Liver (tissue), 9 donors: Measurements from ENCODE around the gene EPC2. TPM values are rescaled to one million over a fixed set of nuclear protein-coding genes. Genes with fewer than 3 reads are reported as not detected.
A peak's percentile ranks its signal among the peaks of the same experiment; 100 is the strongest.

Experiments
- DNase-seq: peaks from one replicate; pipeline ENCODE4 v3.0.0-alpha.2; 2017; ENCODE audit warnings: low spot score
- H3K27ac ChIP-seq, 2 donors: one replicate each; pipeline ENCODE4 v1.7.0; 2013; ENCODE audit warnings: inconsistent platforms in 2 of 2, low read length in 2 of 2, control low read depth in 1 of 2, low read depth in 1 of 2, mild to moderate bottlenecking in 1 of 2
- H3K27me3 ChIP-seq, 4 donors: one replicate each; pipeline versions ENCODE4 v1.6.1 to v1.7.0; 2013; ENCODE audit warnings: low read length in 3 of 4, inconsistent platforms in 1 of 4, mild to moderate bottlenecking in 1 of 4, moderate library complexity in 1 of 4; ENCODE audit not compliant: control insufficient read depth in 4 of 4, insufficient read depth in 4 of 4
- H3K36me3 ChIP-seq, 4 donors: one replicate each; pipeline versions ENCODE4 v1.6.1 to v1.7.0; 2013; ENCODE audit warnings: low read length in 3 of 4, mild to moderate bottlenecking in 3 of 4, low read depth in 1 of 4, moderate library complexity in 1 of 4; ENCODE audit not compliant: control insufficient read depth in 4 of 4, insufficient read depth in 3 of 4
- H3K4me1 ChIP-seq, 4 donors: one replicate each; pipeline versions ENCODE4 v1.6.1 to v1.7.0; 2013; ENCODE audit warnings: low read length in 3 of 4, mild to moderate bottlenecking in 3 of 4, moderate library complexity in 1 of 4; ENCODE audit not compliant: control insufficient read depth in 4 of 4, insufficient read depth in 4 of 4
- H3K4me3 ChIP-seq, 3 donors: one replicate each; pipeline versions ENCODE4 v1.6.1 to v1.7.0; 2013; ENCODE audit warnings: low read length in 3 of 3, control low read depth in 1 of 3, low read depth in 1 of 3, mild to moderate bottlenecking in 1 of 3
- H3K9ac ChIP-seq, 2 donors: one replicate each; pipeline ENCODE4 v1.7.0; 2013; ENCODE audit warnings: low read length in 2 of 2, mild to moderate bottlenecking in 2 of 2, moderate library complexity in 2 of 2, control low read depth in 1 of 2, low read depth in 1 of 2
- H3K9me3 ChIP-seq, 4 donors: one replicate each; pipeline versions ENCODE4 v1.6.1 to v1.7.0; 2013; ENCODE audit warnings: low read length in 3 of 4; ENCODE audit not compliant: control insufficient read depth in 4 of 4
- ATF3 ChIP-seq: IDR thresholded peaks from 2 replicates; pipeline ENCODE4 v1.6.1; 2016; ENCODE audit warnings: antibody characterized with exemption
- CTCF ChIP-seq: fragments of 150-350 bp; IDR thresholded peaks from 2 replicates; pipeline ENCODE4 v1.5.1; 2017; ENCODE audit warnings: improper control_type of control experiment, low read depth, low read length; ENCODE audit not compliant: missing input control
- EGR1 ChIP-seq, 2 donors: IDR thresholded peaks; 2 replicates each; pipeline ENCODE4 v1.6.1; 2016 to 2018; ENCODE audit warnings: antibody characterized with exemption in 2 of 2, low read depth in 2 of 2
- FOXA1 ChIP-seq: IDR thresholded peaks from 2 replicates; pipeline ENCODE4 v1.6.1; 2016; ENCODE audit warnings: antibody characterized with exemption
- FOXA2 ChIP-seq: IDR thresholded peaks from 2 replicates; pipeline ENCODE4 v1.6.1; 2016; ENCODE audit warnings: antibody characterized with exemption
- GABPA ChIP-seq, 2 donors: IDR thresholded peaks in 1 of 2; conservative IDR thresholded peaks in 1 of 2; 2 replicates each; pipeline ENCODE4 v1.6.1; 2016; ENCODE audit warnings: antibody characterized with exemption in 2 of 2, mild to moderate bottlenecking in 1 of 2, moderate library complexity in 1 of 2
- HNF4A ChIP-seq, 2 donors: conservative IDR thresholded peaks; 2 replicates each; pipeline ENCODE4 v1.6.1; 2016; ENCODE audit warnings: antibody characterized with exemption in 2 of 2, mild to moderate bottlenecking in 2 of 2
- JUND ChIP-seq, 2 donors: IDR thresholded peaks; 2 replicates each; pipeline ENCODE4 v1.6.1; 2016; ENCODE audit warnings: antibody characterized with exemption in 2 of 2
- MAX ChIP-seq: IDR thresholded peaks from 2 replicates; pipeline ENCODE4 v1.6.1; 2016; ENCODE audit warnings: antibody characterized with exemption
- NR2F2 ChIP-seq: IDR thresholded peaks from 2 replicates; pipeline ENCODE4 v1.6.1; 2016; ENCODE audit warnings: antibody characterized with exemption
- RAD21 ChIP-seq, 2 donors: IDR thresholded peaks; 2 replicates each; pipeline ENCODE4 v1.6.1; 2016; ENCODE audit warnings: antibody characterized with exemption in 2 of 2, mild to moderate bottlenecking in 2 of 2
- REST ChIP-seq: IDR thresholded peaks from 2 replicates; pipeline ENCODE4 v1.6.1; 2016; ENCODE audit warnings: antibody characterized with exemption, mild to moderate bottlenecking
- RXRA ChIP-seq, 2 donors: IDR thresholded peaks; 2 replicates each; pipeline ENCODE4 v1.6.1; 2017 to 2018; ENCODE audit warnings: antibody characterized with exemption in 2 of 2, mild to moderate bottlenecking in 1 of 2
- TAF1 ChIP-seq: conservative IDR thresholded peaks from 2 replicates; pipeline ENCODE4 v1.6.1; 2016; ENCODE audit warnings: antibody characterized with exemption, mild to moderate bottlenecking
- YY1 ChIP-seq: IDR thresholded peaks from 2 replicates; pipeline ENCODE4 v1.6.1; 2016; ENCODE audit warnings: antibody characterized with exemption, mild to moderate bottlenecking
- ZBTB33 ChIP-seq: IDR thresholded peaks from 2 replicates; pipeline ENCODE4 v1.6.1; 2016; ENCODE audit warnings: antibody characterized with exemption
- WGBS: extraction: QIAGEN DNeasy Blood & Tissue Kit; methylation state at CpG from one replicate; pipeline ENCODE4 v1.1.7; 2013; 5-methylcytosine and 5-hydroxymethylcytosine counted together
- polyA plus RNA-seq, 2 donors: library from polyadenylated mRNA; stranded (reverse) in 1 of 2; unstranded in 1 of 2; fragments of 200-250 nt in 1 of 2; fragments of >200 nt in 1 of 2; fragmentation: Nextera tagmentation in 1 of 2; extraction: Ambion mirVana in 1 of 2; gene quantifications; one replicate each; pipeline versions ENCODE4 v1.2.1 to v1.2.3, GENCODE V29; 2013 to 2015
- total RNA-seq, 2 donors: library from RNA; depleted of rRNA; stranded (reverse); fragments of >200 nt; gene quantifications; one replicate each; pipeline ENCODE4 v1.2.3, GENCODE V29; 2014
- donor health status: healthy.
- donor health status: healthy.
- donor health status: healthy.
- donor health status: healthy.
- donor health status: healthy.

The EPC2 gene
- total and polyA plus RNA-seq, 4 donors: 2.8 to 17.7 (median 9.6) TPM

- TF ChIP-seq MAX (no peak), CTCF (no peak), YY1 (no peak), GABPA (IDR thresholded peaks at IDR 0.05 in 1 of 2, conservative IDR thresholded peaks at IDR 0.05 in 1 of 2) (no peak)
Measured at GRCh38 chr2:148643421-148643820, 1.1 kb upstream of the EPC2 start (continued).

GRCh38 chr2:148644883-148645538 lies 460 bp downstream of the EPC2 start:
- Histone ChIP-seq H3K36me3 (no peaks in the 10 kb centered on the region), H3K9me3 (no peaks in the 10 kb centered on the region), H3K9ac (peak overlapping the region; percentile 66 to 91), H3K4me3 (peak overlapping the region; percentile 90 to 99 (median 97)), H3K27ac (peak overlapping the region; percentile 93 to 98), H3K27me3 (no peaks in the 10 kb centered on the region), H3K4me1 (peaks cover 6 to 15% (median 10%) of the 10 kb centered on the region in 4 donors)
- TF ChIP-seq FOXA2 (peak; percentile 70), FOXA1 (peak; percentile 52), JUND (IDR thresholded peaks at IDR 0.05) (no peak), ZBTB33 (no peak), RAD21 (IDR thresholded peaks at IDR 0.05) (peak; percentile 38 to 42), ATF3 (peak; percentile 52), YY1 (peak; percentile 99), EGR1 (IDR thresholded peaks at IDR 0.05; ENCODE audit: low read depth in 2 of 2) (peak; percentile 98 to 99), TAF1 (no peak), CTCF (no peak), REST (no peak), HNF4A (conservative IDR thresholded peaks at IDR 0.05) (no peak), RXRA (IDR thresholded peaks at IDR 0.05) (no peak), NR2F2 (no peak)
- WGBS: under 1% methylated on average over 69 of the region's 69 CpGs
- peak; percentile 96 for DNase-seq
